Tibial nerve (tissue), 4 donors: ENCODE results near the gene CCDC197.

Experiments used
- CTCF ChIP-seq, 5 experiments: fragments of 200-600 bp in 3 of 5; fragments of 450-650 bp in 2 of 5; sonication (generic) in 3 of 5; IDR thresholded peaks; one replicate each; pipeline ENCODE4 v1.5.1; 2016 to 2019; ENCODE audit warnings: antibody characterized with exemption in 5 of 5, mild to moderate bottlenecking in 3 of 5, moderate library complexity in 2 of 5
- EP300 ChIP-seq, 2 donors: sonication (generic); formaldehyde crosslinking; IDR thresholded peaks; one replicate each; pipeline ENCODE4 v1.6.1; 2017; ENCODE audit warnings: antibody characterized with exemption in 2 of 2, mild to moderate bottlenecking in 1 of 2
- POLR2A ChIP-seq, 2 donors: fragments of 450-650 bp; IDR thresholded peaks; one replicate each; pipeline ENCODE4 v1.6.1; 2017; ENCODE audit warnings: antibody characterized with exemption in 2 of 2, mild to moderate bottlenecking in 2 of 2, moderate library complexity in 2 of 2

GRCh38 chr14:93960108-93960475, 37.0 kb upstream of the CCDC197 start:
- no peak for TF ChIP-seq CTCF (IDR thresholded peaks at IDR 0.05)
- TF ChIP-seq EP300 (IDR thresholded peaks at IDR 0.05), result no peak
- no peak for TF ChIP-seq POLR2A (IDR thresholded peaks at IDR 0.05)
